GM23248 (cell line): ENCODE measurements around the gene NUDT9. TPM values are rescaled to one million over a fixed set of nuclear protein-coding genes. Genes with fewer than 3 reads are reported as not detected.

Experiments used
- DNase-seq: peaks from one replicate; pipeline ENCODE4 v3.0.0-alpha.2; 2015
- H2AFZ ChIP-seq: fragments of 200-600 bp; sonication (generic); 2 replicates; pipeline ENCODE4 v1.6.1; 2016; ENCODE audit warnings: antibody characterized with exemption
- H3F3A ChIP-seq: fragments of 200-600 bp; sonication (generic); 2 replicates; pipeline ENCODE4 v1.6.1; 2016; ENCODE audit warnings: mild to moderate bottlenecking, antibody characterized with exemption, mixed run types; ENCODE audit not compliant: insufficient read depth
- H3K27ac ChIP-seq: fragments of 200-600 bp; sonication (generic); 2 replicates; pipeline ENCODE4 v1.5.1; 2016; ENCODE audit warnings: mild to moderate bottlenecking
- H3K27me3 ChIP-seq: fragments of 200-600 bp; sonication (generic); replicated peaks from 2 replicates; pipeline ENCODE4 v1.6.1; 2016; ENCODE audit warnings: mild to moderate bottlenecking; ENCODE audit not compliant: insufficient read depth
- H3K36me3 ChIP-seq: fragments of 200-600 bp; sonication (generic); 2 replicates; pipeline ENCODE4 v1.6.1; 2016; ENCODE audit warnings: low read depth, mild to moderate bottlenecking
- H3K4me1 ChIP-seq: fragments of 200-600 bp; sonication (generic); 2 replicates; pipeline ENCODE4 v1.6.1; 2016; ENCODE audit warnings: mild to moderate bottlenecking; ENCODE audit not compliant: insufficient read depth
- H3K4me2 ChIP-seq: fragments of 200-600 bp; sonication (generic); one replicate; pipeline ENCODE4 v1.6.1; 2016; ENCODE audit warnings: mild to moderate bottlenecking; ENCODE audit not compliant: unreplicated experiment
- H3K4me3 ChIP-seq: fragments of 200-600 bp; sonication (generic); 2 replicates; pipeline ENCODE4 v1.5.1; 2016; ENCODE audit warnings: mild to moderate bottlenecking
- H3K79me2 ChIP-seq: fragments of 200-600 bp; sonication (generic); 2 replicates; pipeline ENCODE4 v1.6.1; 2016; ENCODE audit warnings: mild to moderate bottlenecking; ENCODE audit not compliant: insufficient read depth
- H3K9ac ChIP-seq: fragments of 200-600 bp; sonication (generic); 2 replicates; pipeline ENCODE4 v1.6.1; 2016; ENCODE audit warnings: mild to moderate bottlenecking
- H3K9me2 ChIP-seq: fragments of 200-600 bp; sonication (generic); 2 replicates; pipeline ENCODE4 v1.6.1; 2016; ENCODE audit warnings: mixed run types, mild to moderate bottlenecking, moderate library complexity; ENCODE audit not compliant: insufficient read depth
- H3K9me3 ChIP-seq: fragments of 200-600 bp; sonication (generic); one replicate; pipeline ENCODE4 v1.6.1; 2017; ENCODE audit warnings: low read depth
- H4K20me1 ChIP-seq: fragments of 200-600 bp; sonication (generic); 2 replicates; pipeline ENCODE4 v1.6.0; 2016; ENCODE audit not compliant: insufficient read depth
- EZH2 ChIP-seq: fragments of 200-600 bp; sonication (generic); IDR thresholded peaks from 2 replicates; pipeline ENCODE4 v1.6.1; 2018; ENCODE audit warnings: antibody characterized with exemption, mild to moderate bottlenecking; ENCODE audit not compliant: insufficient read depth, poor library complexity, severe bottlenecking
- EZH2phosphoT487 ChIP-seq: fragments of 200-600 bp; sonication (generic); IDR thresholded peaks from 2 replicates; pipeline ENCODE4 v1.6.1; 2018; ENCODE audit warnings: antibody characterized with exemption, moderate library complexity, mild to moderate bottlenecking, low read depth; ENCODE audit not compliant: insufficient read depth
- WGBS, 2 experiments: methylation state at CpG; one replicate each; pipeline ENCODE4 v1.1.6; 2015 to 2017; ENCODE audit warnings: low lambda C conversion rate in 2 of 2, low coverage in 1 of 2; ENCODE audit errors: missing lambda C conversion rate in 2 of 2; 5-methylcytosine and 5-hydroxymethylcytosine counted together
- in situ Hi-C: fragments of 300-500 bp; cut with MboI; formaldehyde crosslinking; loops from 2 replicates; pipeline ENCODE4 v1.15.0; 2020
- polyA plus RNA-seq: library from polyadenylated mRNA; unstranded; fragments of >200 nt; fragmentation: Nextera tagmentation; extraction: Ambion mirVana; gene quantifications from 2 replicates; pipeline ENCODE4 v1.2.1, GENCODE V29; 2016
- total RNA-seq: library from RNA; depleted of rRNA; stranded (reverse); fragments of >200 nt; shearing (Covaris generic); gene quantifications from 2 replicates; pipeline ENCODE4 v1.2.3, GENCODE V29; 2014

NUDT9 gene
- total and polyA plus RNA-seq, 2 experiments from 2014 or later: 11.2 to 34.8 TPM

DNA sequence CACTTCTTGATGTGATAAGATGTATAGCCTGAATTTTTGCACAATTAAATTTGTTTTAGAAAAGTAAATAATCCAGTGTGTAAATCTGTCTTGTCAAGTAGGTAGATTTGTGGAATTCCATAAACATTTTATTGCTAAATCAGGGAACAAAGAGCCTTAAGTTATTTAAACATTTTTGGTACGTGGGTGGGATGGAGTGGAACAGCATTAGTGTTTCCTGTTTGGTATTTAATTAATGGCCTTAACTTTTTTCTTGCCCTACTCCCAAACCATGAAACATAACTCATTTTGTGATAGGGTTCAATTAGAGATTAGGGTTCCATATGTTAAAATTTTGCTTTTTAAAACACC is 5.1 kb downstream of the NUDT9 start:
- Histone ChIP-seq H3K9ac (no peak overlapping the region), H3K27ac (no peak overlapping the region), H3K27me3 (no peaks in the 10 kb centered on the region), H3K79me2 (peaks cover 98% of the 10 kb centered on the region), H3K36me3 (no peaks in the 10 kb centered on the region), H3K9me3 (no peaks in the 10 kb centered on the region), H3K4me1 (peaks cover 13% of the 10 kb centered on the region), H3F3A (no peaks in the 10 kb centered on the region), H4K20me1 (0 out of 2 replicates have a peak, but pooled peaks cover 4% of the 10 kb centered on the region), H3K4me2 (no peak overlapping the region), H2AFZ (no peak overlapping the region), H3K4me3 (no peak overlapping the region), H3K9me2 (no peaks in the 10 kb centered on the region)
- 91 to 95% methylated on average over 1 of the region's 1 CpG for WGBS, 2 experiments
- in situ Hi-C loops: no loop called here
- TF ChIP-seq EZH2 (no peak), EZH2phosphoT487 (no peak)
- no peak for DNase-seq

DNA sequence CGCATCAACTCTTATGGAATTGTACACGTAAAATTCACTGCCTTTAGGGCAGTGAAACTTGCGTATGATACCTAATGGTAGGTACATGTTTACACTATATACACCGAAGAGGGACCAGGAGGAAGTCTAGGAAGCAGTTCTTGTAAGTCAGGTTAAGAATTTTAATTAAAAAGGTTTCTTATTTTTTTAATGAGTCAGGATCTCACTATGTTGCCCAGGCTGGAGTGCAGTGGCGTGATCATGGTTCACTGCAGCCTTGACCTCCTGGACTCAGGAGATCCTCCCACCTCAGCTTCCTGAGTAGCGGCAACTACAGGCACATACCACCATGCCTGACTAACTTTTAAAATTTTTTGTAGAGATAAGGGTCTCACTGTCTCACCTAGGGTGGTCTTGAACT is 6.6 kb downstream of the NUDT9 start:
- H3K79me2 ChIP-seq: peaks cover 100% of the 10 kb centered on the region
- no peak for DNase-seq
- H2AFZ ChIP-seq: no peak overlapping the region
- H3K9me2 ChIP-seq: no peaks in the 10 kb centered on the region
- H3K4me1 ChIP-seq: peaks cover 5% of the 10 kb centered on the region
- no peaks in the 10 kb centered on the region for H3K27me3 ChIP-seq
- no peak overlapping the region for H3K27ac ChIP-seq
- TF ChIP-seq EZH2phosphoT487 (no peak), EZH2 (no peak)
- no peak overlapping the region for H3K4me3 ChIP-seq
- 96 to 99% methylated on average over 6 of the region's 6 CpGs for WGBS, 2 experiments
- 0 out of 2 replicates have a peak, but pooled peaks cover 7% of the 10 kb centered on the region for H4K20me1 ChIP-seq
- no peaks in the 10 kb centered on the region for H3K36me3 ChIP-seq
- no peaks in the 10 kb centered on the region for H3K9me3 ChIP-seq
- in situ Hi-C loops: no loop called here
- H3F3A ChIP-seq: no peaks in the 10 kb centered on the region
- no peak overlapping the region for H3K9ac ChIP-seq
- H3K4me2 ChIP-seq: no peak overlapping the region

DNA sequence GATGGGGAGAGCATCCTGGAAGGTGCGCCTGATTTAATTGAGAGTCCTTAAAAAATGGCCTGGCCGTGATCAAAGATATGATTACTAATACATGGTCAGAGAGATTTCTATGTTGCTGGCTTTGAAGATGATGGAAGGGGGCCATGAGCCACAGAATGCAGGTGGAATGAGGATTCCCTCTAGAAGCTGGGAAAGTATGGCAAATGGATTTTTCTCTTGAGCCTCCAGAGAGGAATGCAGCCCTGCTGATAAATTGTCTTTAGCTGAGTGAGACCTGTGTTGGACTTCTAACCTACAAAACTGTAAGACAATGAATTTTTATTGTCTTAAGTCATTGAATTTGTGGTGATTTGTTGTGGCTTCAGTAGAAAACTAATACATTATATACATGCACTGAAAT is 7.7 kb downstream of the NUDT9 start:
- Histone ChIP-seq H3F3A (no peaks in the 10 kb centered on the region), H3K4me2 (no peak overlapping the region), H3K9ac (no peak overlapping the region), H3K4me1 (no peaks in the 10 kb centered on the region), H3K27ac (no peak overlapping the region), H3K27me3 (no peaks in the 10 kb centered on the region), H2AFZ (no peak overlapping the region), H3K9me3 (no peaks in the 10 kb centered on the region), H3K36me3 (no peaks in the 10 kb centered on the region), H4K20me1 (0 out of 2 replicates have a peak, but pooled peaks cover 7% of the 10 kb centered on the region), H3K79me2 (peaks cover 100% of the 10 kb centered on the region), H3K4me3 (no peak overlapping the region), H3K9me2 (no peaks in the 10 kb centered on the region)
- DNase-seq: no peak
- TF ChIP-seq EZH2phosphoT487 (no peak), EZH2 (no peak)
- 98 to 100% methylated on average over 2 of the region's 2 CpGs for WGBS, 2 experiments
- in situ Hi-C loops: no loop called here

DNA sequence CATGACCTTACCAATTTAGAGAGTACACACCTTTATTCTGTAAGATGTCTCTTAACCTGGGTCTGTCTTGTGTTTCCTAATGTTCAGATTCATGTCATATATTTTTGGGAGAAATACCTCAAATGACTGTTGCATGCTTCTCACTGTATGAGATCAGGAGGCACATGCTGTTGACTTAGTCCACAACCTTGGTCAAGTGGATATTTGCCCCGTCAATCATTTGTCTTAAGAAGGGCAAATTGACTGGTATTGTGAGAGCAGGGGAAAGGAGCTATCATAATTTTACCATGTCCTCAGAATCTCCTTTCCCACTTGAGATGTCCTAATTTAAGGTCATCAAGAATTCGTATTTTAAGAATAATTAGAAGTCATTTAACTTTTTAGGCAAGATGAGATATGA is 11.0 kb downstream of the NUDT9 start:
- Histone ChIP-seq H3K9me2 (no peaks in the 10 kb centered on the region), H3K27me3 (no peaks in the 10 kb centered on the region), H2AFZ (no peak overlapping the region), H3K9ac (no peak overlapping the region), H3K9me3 (no peaks in the 10 kb centered on the region), H3F3A (no peaks in the 10 kb centered on the region), H3K79me2 (peaks cover 81% of the 10 kb centered on the region), H4K20me1 (0 out of 2 replicates have a peak, but pooled peaks cover 7% of the 10 kb centered on the region), H3K36me3 (peaks cover 6% of the 10 kb centered on the region; the same call in 1 of the 2 replicates), H3K27ac (no peak overlapping the region), H3K4me1 (no peaks in the 10 kb centered on the region), H3K4me3 (no peak overlapping the region), H3K4me2 (no peak overlapping the region)
- TF ChIP-seq EZH2phosphoT487: no peak
- WGBS, 2 experiments: 92 to 96% methylated on average over 2 of the region's 2 CpGs
- DNase-seq: no peak
- in situ Hi-C loops: no loop called here

DNA sequence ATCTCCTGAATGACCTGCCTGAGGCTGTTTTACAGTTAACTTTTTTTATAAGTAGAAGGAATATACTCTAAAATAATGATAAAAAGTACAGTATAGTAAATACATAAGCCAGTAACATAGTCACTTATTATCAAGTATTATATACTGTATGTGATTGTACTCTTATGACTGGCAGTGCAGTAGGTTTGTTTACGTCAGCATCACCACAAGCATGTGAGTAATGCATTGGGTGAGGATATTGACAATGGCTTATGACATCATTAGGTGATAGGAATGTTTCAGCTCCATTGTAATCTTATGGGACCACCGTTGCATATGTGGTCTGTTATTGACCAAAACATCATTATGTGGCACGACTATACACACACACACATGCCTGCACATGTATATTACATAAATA is 20.5 kb downstream of the NUDT9 start:
- Histone ChIP-seq H3K4me3 (no peak overlapping the region), H3K79me2 (no peaks in the 10 kb centered on the region), H3K27me3 (no peaks in the 10 kb centered on the region), H3K4me2 (no peak overlapping the region), H3K9ac (no peak overlapping the region), H4K20me1 (no peaks in the 10 kb centered on the region), H3K4me1 (no peaks in the 10 kb centered on the region), H3K9me2 (no peaks in the 10 kb centered on the region), H3K36me3 (peaks cover 18% of the 10 kb centered on the region; the same call in 1 of the 2 replicates), H3F3A (no peaks in the 10 kb centered on the region), H3K27ac (no peak overlapping the region), H2AFZ (no peak overlapping the region), H3K9me3 (no peaks in the 10 kb centered on the region)
- 77% methylated on average over 3 of the region's 3 CpGs for WGBS, 2 experiments
- no peak for DNase-seq
- in situ Hi-C loops: no loop called here
- TF ChIP-seq EZH2phosphoT487 (no peak), EZH2 (no peak)
